Fibroblast of the aortic adventitia (primary cell): ENCODE measurements around the gene OSBPL7. TPM values are rescaled to one million over a fixed set of nuclear protein-coding genes. Genes with fewer than 3 reads are reported as not detected.

ENCODE experiments used
- DNase-seq: peaks from one replicate; pipeline ENCODE4 v3.0.0-alpha.2; 2010; ENCODE audit warnings: low read depth
- H3K4me3 ChIP-seq: 2 replicates; pipeline ENCODE4 v1.5.1; 2011; ENCODE audit warnings: low read depth, mild to moderate bottlenecking, control low read depth, low read length, moderate library complexity
- total RNA-seq: library from RNA; depleted of rRNA; stranded (reverse); fragments of >200 nt; gene quantifications from 2 replicates; pipeline ENCODE4 v1.2.3, GENCODE V29; 2012; ENCODE audit warnings: low replicate concordance
- TF ChIP-seq, protein P1 (sequence below): IDR thresholded peaks from 2 replicates; pipeline ENCODE4 v1.5.1; 2011; ENCODE audit warnings: mild to moderate bottlenecking, low read length, control low read depth, inconsistent platforms; ENCODE audit not compliant: insufficient read depth

OSBPL7 gene
- total RNA-seq, 1 donor: 6.1 TPM

DNA sequence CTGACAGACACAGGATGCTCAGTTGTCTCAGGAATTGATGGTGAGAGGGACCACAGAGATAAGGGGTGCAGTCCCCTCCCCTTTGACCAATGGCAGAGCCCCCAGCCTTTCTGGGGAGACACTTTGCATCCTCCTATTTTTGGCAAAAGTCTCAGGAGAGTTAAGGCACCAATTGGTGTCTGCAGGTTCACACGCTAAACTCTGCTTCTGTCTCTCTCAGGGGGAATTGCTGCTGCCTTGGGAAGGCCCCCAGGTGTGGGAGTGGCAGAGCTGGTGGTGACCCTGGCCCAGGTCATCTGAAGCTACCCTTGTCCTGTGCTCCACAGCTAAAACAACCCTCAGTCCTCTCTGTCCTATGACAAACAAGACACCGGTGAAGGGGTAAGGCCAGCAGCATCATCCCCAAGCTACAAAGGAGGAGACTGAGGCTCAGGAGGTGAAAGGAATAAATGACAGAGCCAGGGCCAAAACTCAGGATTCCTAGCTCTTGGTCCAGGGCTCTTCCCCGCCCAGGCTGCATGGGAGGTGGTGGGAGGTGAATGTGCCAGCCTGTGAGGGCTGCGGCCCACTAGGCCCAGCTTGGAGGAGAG, 20.3 kb downstream of the OSBPL7 start:
- TF ChIP-seq, protein P1, sequence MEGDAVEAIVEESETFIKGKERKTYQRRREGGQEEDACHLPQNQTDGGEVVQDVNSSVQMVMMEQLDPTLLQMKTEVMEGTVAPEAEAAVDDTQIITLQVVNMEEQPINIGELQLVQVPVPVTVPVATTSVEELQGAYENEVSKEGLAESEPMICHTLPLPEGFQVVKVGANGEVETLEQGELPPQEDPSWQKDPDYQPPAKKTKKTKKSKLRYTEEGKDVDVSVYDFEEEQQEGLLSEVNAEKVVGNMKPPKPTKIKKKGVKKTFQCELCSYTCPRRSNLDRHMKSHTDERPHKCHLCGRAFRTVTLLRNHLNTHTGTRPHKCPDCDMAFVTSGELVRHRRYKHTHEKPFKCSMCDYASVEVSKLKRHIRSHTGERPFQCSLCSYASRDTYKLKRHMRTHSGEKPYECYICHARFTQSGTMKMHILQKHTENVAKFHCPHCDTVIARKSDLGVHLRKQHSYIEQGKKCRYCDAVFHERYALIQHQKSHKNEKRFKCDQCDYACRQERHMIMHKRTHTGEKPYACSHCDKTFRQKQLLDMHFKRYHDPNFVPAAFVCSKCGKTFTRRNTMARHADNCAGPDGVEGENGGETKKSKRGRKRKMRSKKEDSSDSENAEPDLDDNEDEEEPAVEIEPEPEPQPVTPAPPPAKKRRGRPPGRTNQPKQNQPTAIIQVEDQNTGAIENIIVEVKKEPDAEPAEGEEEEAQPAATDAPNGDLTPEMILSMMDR: no peak
- DNase-seq: no peak
- no peak overlapping the region for H3K4me3 ChIP-seq

DNA sequence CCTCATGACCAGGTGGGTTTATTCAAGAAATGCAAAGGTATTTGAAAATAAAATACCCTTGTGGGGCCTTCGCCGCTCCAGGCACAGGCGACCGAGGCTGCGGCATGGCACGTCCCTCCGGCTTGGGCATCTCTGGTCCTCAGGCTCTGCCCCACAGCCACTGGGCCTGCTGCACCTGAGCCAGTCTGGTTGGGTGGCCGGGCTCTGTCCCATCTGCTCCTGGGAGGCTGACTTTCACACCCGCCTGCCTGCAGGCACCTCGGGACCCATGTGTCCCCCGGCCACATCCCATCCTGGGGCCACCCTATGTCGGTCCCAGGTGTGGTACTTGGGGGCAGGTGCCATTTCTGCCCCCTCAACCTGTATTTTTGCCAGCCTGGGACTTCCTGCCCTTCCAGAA, 20.9 kb downstream of the OSBPL7 start:
- no peak for DNase-seq
- TF ChIP-seq, protein P1: no peak
- no peak overlapping the region for H3K4me3 ChIP-seq

DNA sequence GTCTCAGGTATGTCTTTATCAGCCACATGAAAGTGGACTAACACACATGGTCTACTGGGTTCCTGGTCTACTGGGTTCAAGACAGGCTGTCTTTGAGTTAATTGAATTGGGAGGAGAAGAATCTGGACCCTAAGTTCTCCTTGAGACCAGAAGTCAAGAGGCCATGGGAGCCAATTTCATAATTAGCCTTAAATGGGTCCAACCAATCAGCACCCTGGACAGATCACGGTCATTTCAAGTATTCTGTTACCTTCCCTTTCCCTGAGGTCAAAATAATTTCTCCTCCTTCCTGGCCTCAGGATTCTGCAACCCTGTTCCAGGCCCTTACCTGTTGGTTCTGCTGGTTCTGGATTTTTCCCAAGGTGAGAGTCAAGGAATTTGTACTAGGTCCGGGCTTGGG, 23.8 kb downstream of the OSBPL7 start:
- TF ChIP-seq, protein P1: no peak

DNA sequence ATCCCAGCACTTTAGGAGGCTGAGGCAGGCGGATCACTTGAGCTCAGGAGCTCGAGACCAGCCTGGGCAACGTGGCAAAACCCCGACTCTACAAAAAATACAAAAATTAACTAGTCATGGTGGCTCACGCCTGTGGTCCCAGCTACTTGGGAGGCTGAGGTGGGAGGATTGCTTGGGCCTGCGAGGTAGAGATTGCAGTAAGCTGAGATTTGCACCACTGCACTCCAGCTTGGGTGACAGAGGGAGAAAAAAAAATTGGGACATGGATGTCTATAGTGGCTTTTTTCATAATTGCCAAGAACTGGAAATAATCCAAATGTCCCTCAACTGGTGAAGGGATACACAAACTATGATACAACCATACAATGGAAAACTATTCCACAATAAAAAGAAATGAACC, 28.6 kb downstream of the OSBPL7 start:
- no peak for DNase-seq
- no peak overlapping the region for H3K4me3 ChIP-seq
- TF ChIP-seq, protein P1: no peak

More for the DNA sequence above, 23.8 kb downstream of the OSBPL7 start:
- no peak overlapping the region for H3K4me3 ChIP-seq
- peak; percentile 19 for DNase-seq

DNA sequence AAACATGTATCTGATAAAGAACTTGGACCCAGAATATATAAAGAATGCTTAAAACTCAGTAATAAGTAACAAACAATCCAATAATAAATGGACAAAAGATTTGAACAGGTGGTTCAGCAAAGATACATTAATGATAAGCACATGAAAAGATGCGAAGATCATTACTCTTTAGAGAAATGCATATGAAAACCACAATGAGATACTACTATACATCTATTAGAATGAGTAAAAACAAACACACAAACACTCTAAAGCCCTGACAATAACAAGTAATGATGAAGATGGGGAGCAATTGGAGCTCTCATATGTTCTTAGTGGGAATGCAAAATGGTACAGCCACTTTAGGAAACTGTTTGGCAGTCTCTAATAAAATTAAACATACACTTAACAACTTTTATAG, 29.1 kb downstream of the OSBPL7 start:
- no peak for DNase-seq
- no peak overlapping the region for H3K4me3 ChIP-seq
- TF ChIP-seq, protein P1: no peak

DNA sequence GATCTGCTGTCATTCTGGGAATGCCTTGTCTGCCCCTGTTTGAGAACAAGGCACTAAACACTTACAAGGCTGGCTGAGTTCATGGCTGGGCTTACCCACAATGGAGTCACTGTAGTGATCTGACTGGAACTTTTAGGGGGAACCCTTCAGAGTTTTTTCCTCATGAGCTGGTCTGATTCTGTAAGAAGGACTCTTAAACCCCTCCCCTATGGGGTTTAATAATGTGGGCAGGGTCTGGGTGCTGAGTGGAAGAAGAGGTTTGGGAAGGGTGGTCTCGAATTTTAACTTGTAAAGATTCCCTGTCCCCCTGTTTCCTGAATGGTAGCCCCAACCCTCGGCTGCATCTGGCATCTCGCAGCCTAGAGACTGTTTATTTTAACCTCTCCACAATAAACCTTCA, 30.6 kb downstream of the OSBPL7 start:
- no peak for DNase-seq
- H3K4me3 ChIP-seq: no peak overlapping the region
- TF ChIP-seq, protein P1: no peak
